HCT116 (cell line): ENCODE measurements around the gene CLVS2. TPM values are rescaled to one million over a fixed set of nuclear protein-coding genes. Genes with fewer than 3 reads are reported as not detected.

ENCODE experiments used
- ATAC-seq: fragments of 200-7000 bp; cut with Tn5 transposase; 2 replicates; pipeline ENCODE4 v1.9.1; 2020; ENCODE audit warnings: mild to moderate bottlenecking, moderate library complexity
- BruUV-seq: library from RNA; stranded (reverse); fragments of 400-500 nt; replicated peaks from 2 replicates; lab custom pipeline; 2021; lab: Mats Ljungman, UMichigan
- CTCF ChIA-PET: fragments of 300-600 bp; sonication (Branson Sonifier 250); formaldehyde crosslinking; loops from one replicate; lab custom pipeline; 2021; ENCODE audit warnings: antibody characterized with exemption; lab: Charles Lee
- POLR2A ChIA-PET: fragments of 300-600, 350-600 bp; sonication (Branson Sonifier 250); formaldehyde crosslinking; loops from one replicate; lab custom pipeline; 2021; ENCODE audit warnings: antibody characterized with exemption; lab: Charles Lee
- RAD21 ChIA-PET, 2 experiments: fragments of 300-600 bp; sonication (Branson Sonifier 250); formaldehyde crosslinking; loops; one replicate each; lab custom pipeline; 2023; ENCODE audit warnings: low total read pairs in 2 of 2; ENCODE audit not compliant: uncharacterized antibody in 2 of 2, unreplicated experiment in 2 of 2, low non-redundant PET in 1 of 2; lab: Charles Lee
- DNase-seq: peaks from one replicate; pipeline ENCODE4 v3.0.0-alpha.2; 2010; ENCODE audit warnings: low read depth, low spot score
- H2AFZ ChIP-seq: fragments of 200-600 bp; shearing (Covaris generic), sonication (generic); 2 replicates; pipeline ENCODE4 v1.6.1; 2017; ENCODE audit warnings: low read depth, mixed run types, mixed read lengths, antibody characterized with exemption, low read length; ENCODE audit not compliant: poor library complexity, severe bottlenecking
- H3K27ac ChIP-seq: 2 replicates; pipeline ENCODE4 v1.5.1; 2012; ENCODE audit warnings: low read depth, low read length
- H3K27me3 ChIP-seq: fragments of 200-600 bp; sonication (generic); 2 replicates; pipeline ENCODE4 v1.6.1; 2016; ENCODE audit warnings: mixed run types, low read length, mixed read lengths; ENCODE audit not compliant: insufficient read depth
- H3K36me3 ChIP-seq, 2 experiments: fragments of 200-500 bp in 1 of 2; fragments of 200-600 bp in 1 of 2; sonication (Bioruptor generic) in 1 of 2; sonication (generic) in 1 of 2; 2 replicates each; pipeline versions ENCODE4 v1.5.1 to v1.6.1; 2014 to 2016; ENCODE audit warnings: low read length in 2 of 2, inconsistent platforms in 1 of 2, mixed read lengths in 1 of 2, mixed run types in 1 of 2; ENCODE audit not compliant: insufficient read depth in 2 of 2, control insufficient read depth in 1 of 2
- H3K4me1 ChIP-seq, 2 experiments: fragments of 200-600 bp in 1 of 2; sonication (generic) in 1 of 2; 2 replicates each; pipeline versions ENCODE4 v1.5.1 to v1.6.1; 2012 to 2017; ENCODE audit warnings: low read length in 2 of 2, inconsistent platforms in 1 of 2, mild to moderate bottlenecking in 1 of 2, mixed read lengths in 1 of 2, mixed run types in 1 of 2, moderate library complexity in 1 of 2; ENCODE audit not compliant: insufficient read depth in 2 of 2, control insufficient read depth in 1 of 2
- H3K4me2 ChIP-seq: fragments of 200-600 bp; sonication (generic); 2 replicates; pipeline ENCODE4 v1.6.1; 2017; ENCODE audit warnings: mixed run types, low read length, mixed read lengths
- H3K4me3 ChIP-seq, 2 experiments: fragments of 200-600 bp in 1 of 2; sonication (generic) in 1 of 2; replicated peaks in 1 of 2; 2 replicates each; pipeline ENCODE4 v1.5.1; 2011 to 2016; ENCODE audit warnings: low read length in 2 of 2, control low read depth in 1 of 2, low read depth in 1 of 2, mild to moderate bottlenecking in 1 of 2, mixed read lengths in 1 of 2, mixed run types in 1 of 2
- H3K79me2 ChIP-seq: fragments of 200-600 bp; sonication (generic); 2 replicates; pipeline ENCODE4 v1.6.1; 2017; ENCODE audit warnings: mild to moderate bottlenecking, mixed run types, low read length, moderate library complexity, mixed read lengths; ENCODE audit not compliant: insufficient read depth
- H3K9ac ChIP-seq: fragments of 200-600 bp; sonication (generic); 2 replicates; pipeline ENCODE4 v1.6.1; 2016; ENCODE audit warnings: low read length, mixed read lengths
- H3K9me2 ChIP-seq: fragments of 200-600 bp; sonication (generic), shearing (Covaris generic); 2 replicates; pipeline ENCODE4 v1.6.1; 2017; ENCODE audit warnings: mixed run types, mild to moderate bottlenecking, moderate library complexity; ENCODE audit not compliant: insufficient read depth
- H3K9me3 ChIP-seq, 2 experiments: fragments of 200-500 bp in 1 of 2; fragments of 200-600 bp in 1 of 2; sonication (Bioruptor generic) in 1 of 2; sonication (generic) in 1 of 2; 2 replicates each; pipeline ENCODE4 v1.6.1; 2014 to 2017; ENCODE audit warnings: low read length in 2 of 2, mixed read lengths in 2 of 2, inconsistent platforms in 1 of 2, low read depth in 1 of 2, mild to moderate bottlenecking in 1 of 2, mixed run types in 1 of 2, moderate library complexity in 1 of 2; ENCODE audit not compliant: control insufficient read depth in 1 of 2, insufficient read depth in 1 of 2
- H4K20me1 ChIP-seq: fragments of 200-600 bp; sonication (generic), shearing (Covaris generic); 2 replicates; pipeline ENCODE4 v1.6.1; 2017; ENCODE audit warnings: mixed run types, mild to moderate bottlenecking, moderate library complexity; ENCODE audit not compliant: insufficient read depth
- CBX3 ChIP-seq: IDR thresholded peaks from 2 replicates; pipeline ENCODE4 v1.6.1; 2012; ENCODE audit warnings: low read depth
- ELF1 ChIP-seq: IDR thresholded peaks from 2 replicates; pipeline ENCODE4 v1.6.1; 2012; ENCODE audit warnings: low read depth, borderline replicate concordance
- EZH2 ChIP-seq: fragments of 200-600 bp; sonication (generic); IDR thresholded peaks from 2 replicates; pipeline ENCODE4 v1.6.1; 2017; ENCODE audit warnings: antibody characterized with exemption, mixed run types
- EZH2phosphoT487 ChIP-seq: fragments of 200-600 bp; IDR thresholded peaks from 2 replicates; pipeline ENCODE4 v1.6.1; 2018; ENCODE audit warnings: antibody characterized with exemption, borderline replicate concordance
- MAX ChIP-seq: IDR thresholded peaks from 2 replicates; pipeline ENCODE4 v1.6.1; 2012
- POLR2A ChIP-seq: IDR thresholded peaks from 2 replicates; pipeline ENCODE4 v1.7.0; 2011; ENCODE audit warnings: borderline replicate concordance; ENCODE audit not compliant: insufficient read depth, insufficient read length; ENCODE audit errors: extremely low read depth
- REST ChIP-seq: IDR thresholded peaks from 2 replicates; pipeline ENCODE4 v1.6.1; 2012; ENCODE audit warnings: low read depth
- SP1 ChIP-seq: IDR thresholded peaks from 2 replicates; pipeline ENCODE4 v1.6.1; 2012; ENCODE audit warnings: low read depth
- SRF ChIP-seq: IDR thresholded peaks from 2 replicates; pipeline ENCODE4 v1.6.1; 2012; ENCODE audit warnings: low read depth
- TCF7L2 ChIP-seq: IDR thresholded peaks from 2 replicates; pipeline ENCODE4 v1.7.0; 2011; ENCODE audit warnings: borderline replicate concordance, inconsistent platforms; ENCODE audit not compliant: insufficient read depth, insufficient read length; ENCODE audit errors: extremely low read depth
- intact Hi-C: fragments of 100-400 bp; cut with micrococcal nuclease; formaldehyde crosslinking; loops from 2 replicates; pipeline ENCODE4 v1.10.0; 2022
- total RNA-seq: library from RNA; stranded (reverse); gene quantifications from one replicate; pipeline ENCODE4 v1.2.1, GENCODE V29; 2021; ENCODE audit not compliant: unreplicated experiment

The CLVS2 gene
- total RNA-seq, 1 experiment from 2014 or later: not detected

- Histone ChIP-seq H3K9ac (no peak overlapping the region), H2AFZ (no peak overlapping the region), H3K4me2 (no peak overlapping the region), H3K9me2 (no peaks in the 10 kb centered on the region), H4K20me1 (no peaks in the 10 kb centered on the region), H3K4me1 (no peaks in the 10 kb centered on the region), H3K9me3 (no peaks in the 10 kb centered on the region), H3K79me2 (no peaks in the 10 kb centered on the region), H3K27ac (no peak overlapping the region), H3K27me3 (peaks cover 16% of the 10 kb centered on the region; the same call in 1 of the 2 replicates), H3K36me3 (no peaks in the 10 kb centered on the region), H3K4me3 (no peak overlapping the region)
- intact Hi-C loops: no loop called here
- ChIA-PET POLR2A (no interaction called here), RAD21 (no interaction called here), CTCF (no interaction called here)
- BruUV-seq: no TSS peak
- no peak for ATAC-seq
- no peak for TF ChIP-seq SP1
- TF ChIP-seq ELF1: no peak
- TF ChIP-seq SRF: no peak
- TF ChIP-seq TCF7L2: no peak
- TF ChIP-seq POLR2A: no peak
- TF ChIP-seq MAX: no peak
- no peak for TF ChIP-seq CBX3
- no peak for TF ChIP-seq EZH2
- DNase-seq: no peak
These were observed 48.4 kb downstream of the CLVS2 start for GRCh38 chr6:123044341-123044860.

GRCh38 chr6:123053602-123054225 lies 57.7 kb downstream of the CLVS2 start:
- peaks cover 6% of the 10 kb centered on the region; the same call in 1 of the 2 replicates for H3K27me3 ChIP-seq
- ATAC-seq (no peak), DNase-seq (no peak)
- H3K9ac ChIP-seq: no peak overlapping the region
- TF ChIP-seq REST (no peak), EZH2 (no peak), EZH2phosphoT487 (no peak)
- no peaks in the 10 kb centered on the region for H3K4me1 ChIP-seq
- H3K4me3 ChIP-seq: no peak overlapping the region
- no peaks in the 10 kb centered on the region for H3K9me2 ChIP-seq
- no peaks in the 10 kb centered on the region for H3K79me2 ChIP-seq
- H3K4me2 ChIP-seq: no peak overlapping the region
- ChIA-PET POLR2A (no interaction called here), CTCF (no interaction called here), RAD21 (no interaction called here)
- intact Hi-C loops: no loop called here
- H3K36me3 ChIP-seq: no peaks in the 10 kb centered on the region
- H2AFZ ChIP-seq: no peak overlapping the region
- BruUV-seq: no TSS peak
- no peaks in the 10 kb centered on the region for H4K20me1 ChIP-seq
- no peaks in the 10 kb centered on the region for H3K9me3 ChIP-seq
- H3K27ac ChIP-seq: no peak overlapping the region
